SJSA1 (cell line): Measurements from ENCODE around the gene TNRC6B. TPM values are rescaled to one million over a fixed set of nuclear protein-coding genes. Genes with fewer than 3 reads are reported as not detected.
"Not testable (repeated sequence)": the region's sequence is repeated elsewhere in the genome, so short reads cannot be mapped to it uniquely, and the experiment has no call there.

ENCODE experiments used
- DNase-seq, 2 experiments: peaks; one replicate each; pipeline ENCODE4 v3.0.0-alpha.2; 2015 to 2020; ENCODE audit warnings: low spot score in 2 of 2, low read depth in 1 of 2
- H3K27ac ChIP-seq: fragments of 250-450 bp; sonication (Bioruptor Pico); 2 replicates; pipeline ENCODE4 v1.5.1; 2020; ENCODE audit warnings: mild to moderate bottlenecking, moderate library complexity
- H3K27me3 ChIP-seq: fragments of 250-450 bp; sonication (Bioruptor Pico); replicated peaks from 2 replicates; pipeline ENCODE4 v1.5.1; 2020; ENCODE audit warnings: mild to moderate bottlenecking, moderate library complexity
- H3K36me3 ChIP-seq: fragments of 250-450 bp; sonication (Bioruptor Pico); 2 replicates; pipeline ENCODE4 v1.5.1; 2020; ENCODE audit warnings: mild to moderate bottlenecking
- H3K4me1 ChIP-seq: fragments of 250-450 bp; sonication (Bioruptor Pico); replicated peaks from 2 replicates; pipeline ENCODE4 v1.6.1; 2021; ENCODE audit warnings: mild to moderate bottlenecking
- H3K4me3 ChIP-seq: fragments of 250-450 bp; sonication (Bioruptor Pico); 2 replicates; pipeline ENCODE4 v1.5.1; 2020; ENCODE audit warnings: mild to moderate bottlenecking
- H3K9me3 ChIP-seq: fragments of 250-450 bp; sonication (Bioruptor Pico); replicated peaks from 2 replicates; pipeline ENCODE4 v1.5.1; 2020; ENCODE audit warnings: mild to moderate bottlenecking
- total RNA-seq: library from RNA; depleted of rRNA; stranded (reverse); fragments of >200 nt; shearing (Covaris generic); gene quantifications from 2 replicates; pipeline ENCODE4 v1.2.3, GENCODE V29; 2014

TNRC6B gene
- total RNA-seq, 1 experiment from 2014 or later: 16.6 TPM

DNA sequence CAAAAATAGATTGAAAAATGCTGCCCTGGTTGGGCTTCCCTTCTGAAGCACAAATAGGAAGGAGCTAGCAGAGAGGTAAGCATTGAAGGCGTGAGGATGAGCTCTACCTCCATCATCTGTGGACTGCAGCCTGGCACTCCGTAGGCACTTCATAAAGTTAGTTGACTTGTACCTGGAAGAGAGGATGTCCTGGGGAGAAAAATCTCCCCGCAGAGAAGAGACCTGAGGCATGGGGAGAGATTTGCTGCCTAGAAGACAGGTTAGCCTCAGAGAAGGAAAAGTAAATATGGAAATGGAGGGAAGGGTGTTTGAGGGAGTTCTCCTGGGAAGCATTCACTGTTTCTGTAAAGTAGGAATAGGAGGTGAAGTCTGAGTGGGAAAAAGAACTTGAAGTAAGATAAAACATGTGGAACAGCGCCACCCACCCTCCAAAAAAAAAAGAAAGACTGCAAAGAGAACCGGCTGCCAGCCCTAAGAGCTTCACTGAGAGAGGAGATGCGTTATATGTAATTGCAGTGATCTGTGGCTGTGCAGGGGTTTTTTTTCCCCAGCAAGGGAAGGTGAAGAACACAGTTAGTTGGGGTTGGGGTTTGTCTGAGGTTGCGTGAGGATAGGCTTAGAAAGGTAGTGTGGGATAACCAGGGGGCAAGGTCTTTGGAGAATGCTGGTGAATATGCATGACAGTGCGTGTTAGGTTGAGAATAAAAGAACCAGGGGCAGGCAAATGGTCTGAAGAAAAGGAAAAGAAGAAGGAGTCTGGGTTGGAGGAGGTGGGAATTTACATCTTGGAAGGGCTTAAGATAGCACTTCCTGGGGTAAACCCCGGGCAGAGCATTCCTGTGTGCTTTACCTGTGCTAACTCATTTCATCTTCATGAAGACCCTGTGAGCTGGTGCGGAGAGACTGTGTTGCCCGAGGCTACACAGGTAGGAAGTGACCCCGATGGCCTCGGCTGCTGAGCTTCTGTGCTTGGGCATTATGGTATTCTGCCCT is 16.0 kb downstream of the TNRC6B start:
- Histone ChIP-seq H3K27ac (no peak overlapping the region), H3K27me3 (no peaks in the 10 kb centered on the region), H3K4me3 (no peak overlapping the region), H3K36me3 (peaks cover 2% of the 10 kb centered on the region), H3K9me3 (no peaks in the 10 kb centered on the region), H3K4me1 (peaks cover 26% of the 10 kb centered on the region)
- no peak for DNase-seq

DNA sequence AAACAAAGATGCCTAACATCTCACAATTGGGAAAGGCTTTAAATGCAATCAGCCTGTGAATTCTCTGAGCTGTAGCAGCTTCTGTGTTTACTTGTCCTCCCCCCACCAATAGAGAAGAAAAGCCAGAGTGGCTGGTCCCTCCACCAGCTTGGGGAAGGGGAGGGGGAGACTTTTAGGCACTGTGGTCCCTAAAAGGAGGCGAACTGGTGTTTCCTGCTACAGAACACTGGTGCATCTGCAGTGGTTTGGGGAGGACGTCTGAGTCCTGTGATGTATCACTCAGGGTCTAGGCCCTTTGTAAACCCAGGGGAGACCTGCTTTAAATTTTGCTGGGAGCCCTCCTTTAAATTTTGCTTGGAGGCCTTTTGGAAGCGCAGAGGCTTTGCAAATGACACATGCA is 16.9 kb downstream of the TNRC6B start:
- Histone ChIP-seq H3K36me3 (peaks cover 5% of the 10 kb centered on the region), H3K27me3 (no peaks in the 10 kb centered on the region), H3K27ac (no peak overlapping the region), H3K9me3 (no peaks in the 10 kb centered on the region), H3K4me1 (peaks cover 26% of the 10 kb centered on the region), H3K4me3 (no peak overlapping the region)
- no peak for DNase-seq

DNA sequence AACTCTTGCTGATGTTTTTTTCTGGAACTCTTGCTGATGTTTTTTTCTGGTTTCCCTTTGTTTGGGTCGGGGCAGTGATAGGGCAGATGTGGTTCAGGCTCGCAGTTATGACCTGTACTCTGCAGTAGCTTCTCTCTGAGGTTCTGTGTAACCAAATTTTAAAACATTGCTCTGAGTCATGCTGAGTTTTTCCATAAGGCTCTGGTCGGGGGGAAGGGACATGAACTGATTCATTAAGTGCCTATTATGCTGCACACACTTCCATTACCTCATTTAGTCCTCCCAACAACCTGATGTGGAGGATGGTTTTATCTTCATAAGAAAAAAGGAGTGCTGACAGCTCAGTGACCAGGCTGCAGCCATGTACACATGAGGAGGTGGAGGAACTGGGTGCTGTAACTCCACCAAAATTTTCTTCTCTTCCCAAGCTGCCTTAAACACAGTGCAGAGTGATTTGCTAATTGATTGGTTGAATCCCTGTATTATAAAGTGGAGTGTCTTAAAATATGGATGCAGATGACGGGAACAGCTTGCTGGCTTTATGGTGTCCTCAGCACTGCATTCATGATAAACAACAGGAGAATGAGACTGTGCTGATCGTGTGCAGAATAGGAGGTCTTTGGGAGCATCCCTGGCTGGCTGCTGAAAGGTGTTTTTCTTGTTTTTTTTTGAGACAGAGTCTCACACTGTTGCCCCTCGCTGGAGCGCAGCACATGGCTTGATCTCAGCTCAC is 19.1 kb downstream of the TNRC6B start:
- no peaks in the 10 kb centered on the region for H3K27me3 ChIP-seq
- peak overlapping the region; percentile 33; the same call in 1 of the 2 replicates for H3K27ac ChIP-seq
- H3K36me3 ChIP-seq: peaks cover 5% of the 10 kb centered on the region
- H3K4me1 ChIP-seq: peaks cover 25% of the 10 kb centered on the region
- H3K4me3 ChIP-seq: no peak overlapping the region
- DNase-seq: peak; percentile 68 to 83
- H3K9me3 ChIP-seq: no peaks in the 10 kb centered on the region

DNA sequence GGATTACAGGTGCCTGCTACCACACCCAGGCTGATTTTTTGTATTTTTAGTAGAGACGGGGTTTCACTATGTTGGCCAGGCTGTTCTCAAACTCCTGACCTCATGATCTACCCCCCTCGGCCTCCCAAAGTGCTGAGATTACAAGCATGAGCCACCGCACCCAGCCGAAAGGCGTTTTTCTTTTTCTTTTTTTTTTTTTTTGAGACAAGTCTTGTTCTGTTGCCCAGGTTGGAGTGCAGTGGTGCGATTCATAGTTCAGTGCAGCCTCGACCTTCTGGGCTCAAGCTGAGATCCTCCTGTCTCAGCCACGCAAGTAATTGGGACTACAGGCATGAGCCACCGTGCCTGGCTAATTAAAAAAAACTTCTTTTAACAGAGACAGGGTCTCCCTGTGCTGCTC is 19.7 kb downstream of the TNRC6B start:
- not testable (repeated sequence) for H3K9me3 ChIP-seq, H3K4me3 ChIP-seq, H3K27ac ChIP-seq, H3K36me3 ChIP-seq, DNase-seq, H3K27me3 ChIP-seq
- H3K4me1 ChIP-seq: peaks cover 32% of the 10 kb centered on the region

DNA sequence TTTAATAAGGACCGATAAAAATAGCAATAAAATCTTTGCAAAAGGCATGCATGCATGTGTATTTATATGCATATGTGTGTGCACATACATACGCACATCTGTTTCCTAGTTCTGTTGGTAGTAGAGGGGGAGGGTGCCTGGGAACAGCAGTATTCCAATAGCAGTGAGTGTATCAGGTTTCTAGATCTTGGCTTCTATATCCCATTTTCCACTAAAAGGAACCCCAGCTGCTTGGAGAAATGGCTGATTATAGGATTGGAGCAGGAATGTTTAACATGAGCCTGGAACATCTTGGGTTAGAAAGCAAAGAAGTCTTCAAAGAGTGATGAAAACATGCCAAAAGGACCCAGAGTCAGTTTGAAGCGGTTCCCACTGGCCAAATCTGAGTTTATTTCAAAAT is 21.0 kb downstream of the TNRC6B start:
- Histone ChIP-seq H3K27me3 (no peaks in the 10 kb centered on the region), H3K4me3 (no peak overlapping the region), H3K27ac (no peak overlapping the region), H3K9me3 (no peaks in the 10 kb centered on the region), H3K36me3 (peaks cover 9% of the 10 kb centered on the region), H3K4me1 (peaks cover 45% of the 10 kb centered on the region)
- no peak for DNase-seq

DNA sequence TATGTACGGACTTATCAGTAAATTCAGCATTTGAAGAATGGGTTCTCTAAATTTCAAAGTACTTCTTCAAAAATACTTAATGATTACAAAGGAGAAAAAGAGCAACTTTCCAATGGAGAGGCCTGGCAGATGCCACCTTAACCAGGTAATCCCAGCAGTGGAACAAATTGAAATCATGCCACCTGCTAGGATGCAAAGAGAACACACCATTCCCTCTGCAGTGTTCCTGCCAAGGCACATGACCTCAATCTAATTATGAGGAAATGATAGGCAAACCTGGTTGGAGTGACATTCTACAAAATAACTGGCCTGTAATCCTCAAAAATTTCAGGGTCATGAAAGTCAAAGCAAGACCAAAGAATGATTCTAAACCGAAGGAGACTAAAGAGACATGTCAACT is 21.5 kb downstream of the TNRC6B start:
- H3K27ac ChIP-seq: no peak overlapping the region
- H3K4me3 ChIP-seq: no peak overlapping the region
- H3K36me3 ChIP-seq: peaks cover 9% of the 10 kb centered on the region
- no peaks in the 10 kb centered on the region for H3K9me3 ChIP-seq
- H3K27me3 ChIP-seq: no peaks in the 10 kb centered on the region
- H3K4me1 ChIP-seq: peaks cover 50% of the 10 kb centered on the region
- DNase-seq: no peak

DNA sequence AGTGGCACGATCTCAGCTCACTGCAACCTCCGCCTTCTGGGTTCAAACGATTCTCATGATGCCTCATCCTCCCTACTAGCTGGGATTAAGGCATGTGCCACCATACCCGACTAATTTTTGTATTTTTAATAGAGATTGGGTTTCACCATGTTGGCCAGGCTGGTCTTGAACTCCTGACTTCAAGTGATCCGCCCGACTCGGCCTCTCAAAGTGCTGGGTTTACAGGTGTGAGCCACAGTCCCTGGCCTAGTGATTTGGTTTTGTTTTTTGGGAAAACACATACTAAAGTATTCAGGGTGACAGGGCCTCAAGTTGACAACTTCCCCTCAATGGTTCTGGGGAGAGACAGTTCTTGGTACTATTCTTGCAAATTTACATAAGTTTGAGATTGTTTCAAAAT is 22.1 kb downstream of the TNRC6B start:
- H3K9me3 ChIP-seq: no peaks in the 10 kb centered on the region
- no peak for DNase-seq
- no peak overlapping the region for H3K4me3 ChIP-seq
- no peak overlapping the region for H3K27ac ChIP-seq
- peaks cover 51% of the 10 kb centered on the region for H3K4me1 ChIP-seq
- no peaks in the 10 kb centered on the region for H3K27me3 ChIP-seq
- H3K36me3 ChIP-seq: peaks cover 9% of the 10 kb centered on the region

DNA sequence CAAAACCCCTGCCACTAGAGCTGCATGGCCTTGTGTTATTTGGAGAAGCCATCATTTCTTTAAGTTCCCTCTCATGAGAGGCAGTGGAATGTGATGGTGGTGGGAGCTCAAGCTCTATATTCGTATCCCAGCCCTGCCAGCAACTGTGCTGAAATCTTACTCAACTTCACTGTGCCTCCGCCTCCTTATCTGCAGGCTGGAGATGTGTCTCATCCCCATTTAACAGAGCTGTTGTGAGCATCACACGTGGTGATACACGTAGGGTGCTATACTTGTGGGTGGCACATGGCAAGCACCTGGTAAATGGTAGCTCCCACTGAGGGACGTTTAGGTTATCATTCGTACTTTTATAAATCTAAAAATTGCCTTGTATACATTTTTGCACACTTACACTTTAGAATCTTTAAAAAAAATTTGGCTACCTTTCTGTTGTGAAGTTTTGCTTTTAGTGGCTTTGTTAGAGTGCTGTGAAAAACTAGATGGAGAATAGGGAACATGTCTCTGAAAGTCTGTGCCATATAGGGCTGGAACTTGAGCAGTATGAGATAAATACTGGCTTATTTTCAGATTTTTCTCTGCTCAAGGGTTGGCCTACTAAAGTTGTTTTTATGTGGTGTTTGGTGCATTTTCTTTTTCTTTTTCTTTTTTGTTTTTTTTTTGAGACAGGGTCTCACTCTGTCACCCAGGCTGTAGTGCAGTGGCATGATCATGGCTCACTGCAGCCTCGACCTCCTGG is 23.2 kb downstream of the TNRC6B start:
- Histone ChIP-seq H3K4me1 (peaks cover 47% of the 10 kb centered on the region), H3K9me3 (no peaks in the 10 kb centered on the region), H3K27me3 (no peaks in the 10 kb centered on the region), H3K36me3 (peaks cover 9% of the 10 kb centered on the region; the same call in 1 of the 2 replicates), H3K27ac (no peak overlapping the region), H3K4me3 (no peak overlapping the region)
- DNase-seq: no peak

DNA sequence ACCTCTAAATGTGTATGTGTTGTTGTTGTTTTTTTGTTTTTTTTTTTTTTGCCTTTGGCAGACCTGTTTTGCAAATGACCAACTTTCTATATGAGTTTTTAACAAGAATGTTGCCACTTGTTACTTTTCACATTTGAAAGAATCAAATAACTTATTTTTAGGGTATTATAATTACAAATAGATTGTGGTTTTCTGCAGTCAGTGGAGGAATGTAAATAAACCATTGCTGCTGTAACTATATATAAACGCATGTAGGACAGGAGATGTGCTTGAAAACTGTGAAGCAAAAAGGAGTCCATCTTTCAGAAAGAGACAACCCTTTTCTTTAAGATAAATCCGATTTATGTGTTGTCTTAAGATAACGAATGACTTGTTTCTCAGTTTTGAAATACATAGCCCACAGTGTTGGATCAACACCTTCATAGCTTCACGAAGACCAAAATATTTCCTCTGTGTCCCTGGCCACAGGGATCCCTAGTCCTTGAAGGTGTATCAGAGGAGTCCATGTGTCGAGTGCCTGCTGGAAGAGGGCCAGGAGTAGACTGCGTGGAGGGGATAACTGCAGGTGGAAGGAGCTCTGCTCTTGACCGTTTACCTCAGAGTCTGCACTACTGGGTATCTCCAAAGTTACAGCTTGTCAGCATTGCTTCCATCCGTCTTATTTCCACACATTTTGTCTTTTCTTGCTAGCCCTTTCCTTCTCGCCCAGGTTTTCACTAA is 24.7 kb downstream of the TNRC6B start:
- H3K9me3 ChIP-seq: no peaks in the 10 kb centered on the region
- H3K4me1 ChIP-seq: peaks cover 35% of the 10 kb centered on the region
- no peaks in the 10 kb centered on the region for H3K27me3 ChIP-seq
- DNase-seq: no peak
- H3K27ac ChIP-seq: no peak overlapping the region
- H3K4me3 ChIP-seq: no peak overlapping the region
- H3K36me3 ChIP-seq: peaks cover 9% of the 10 kb centered on the region; the same call in 1 of the 2 replicates

DNA sequence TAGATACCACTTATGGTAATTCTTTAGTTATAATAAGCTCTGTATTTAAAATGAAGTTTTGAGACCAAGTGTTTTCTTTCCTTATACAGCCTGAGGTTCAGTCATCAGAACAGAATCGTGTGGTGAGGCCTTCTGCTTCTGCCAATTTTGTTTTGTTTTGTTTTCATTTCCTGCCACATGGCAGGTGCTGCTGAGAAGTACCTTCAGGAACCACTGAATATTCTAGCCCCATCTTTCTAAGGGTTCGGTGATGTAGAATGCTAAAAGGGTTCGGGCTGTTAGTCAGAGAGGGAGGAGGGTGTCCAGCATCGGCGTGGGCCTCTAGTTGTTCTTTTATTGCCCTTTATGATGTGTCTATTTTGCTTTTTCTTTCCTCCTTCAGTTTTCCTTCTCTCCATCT is 25.8 kb downstream of the TNRC6B start:
- 0 out of 2 replicates have a peak overlapping the region, but pooled peaks have one; percentile 12 for H3K27ac ChIP-seq
- H3K4me3 ChIP-seq: no peak overlapping the region
- H3K4me1 ChIP-seq: peaks cover 35% of the 10 kb centered on the region
- DNase-seq: no peak
- no peaks in the 10 kb centered on the region for H3K9me3 ChIP-seq
- no peaks in the 10 kb centered on the region for H3K27me3 ChIP-seq
- H3K36me3 ChIP-seq: peaks cover 9% of the 10 kb centered on the region; the same call in 1 of the 2 replicates

DNA sequence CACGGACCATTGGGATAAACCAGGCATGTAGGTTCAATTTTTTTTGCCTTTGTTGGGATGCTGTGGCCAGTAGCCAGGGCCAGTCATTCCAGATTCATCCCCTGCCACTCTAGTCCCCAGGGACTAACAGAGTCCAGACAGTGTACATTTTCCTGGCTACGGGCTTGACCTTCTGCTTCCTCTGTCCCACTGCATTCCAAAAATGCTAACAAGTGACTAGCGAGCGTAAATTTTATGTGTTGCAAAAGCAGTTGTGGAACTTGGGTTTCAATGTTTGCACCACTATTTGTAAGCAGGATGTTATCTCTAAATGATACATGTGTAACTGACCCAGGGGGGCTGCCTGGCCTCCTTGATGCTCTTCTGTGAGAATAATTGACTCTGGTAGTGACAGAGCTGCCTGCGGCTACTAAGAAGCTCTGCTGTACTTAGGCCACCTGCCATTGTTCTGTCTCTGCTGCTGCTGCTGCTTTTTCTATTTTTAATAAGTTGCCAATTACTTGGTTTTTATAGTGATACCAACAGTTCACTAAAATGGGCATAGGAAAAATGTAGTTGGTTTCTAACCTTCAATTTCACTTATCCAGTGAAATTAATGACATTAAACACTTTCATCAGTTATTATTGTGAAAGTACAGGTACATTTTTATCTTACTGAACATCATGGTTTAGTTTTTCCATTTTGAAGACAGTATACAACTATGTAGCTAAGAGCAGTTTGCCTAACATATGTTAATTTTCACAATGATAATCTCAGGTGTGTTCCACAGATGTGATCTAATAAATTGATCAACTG is 26.8 kb downstream of the TNRC6B start:
- DNase-seq: peak; percentile 70 to 74
- H3K4me1 ChIP-seq: peaks cover 35% of the 10 kb centered on the region
- H3K9me3 ChIP-seq: no peaks in the 10 kb centered on the region
- H3K4me3 ChIP-seq: no peak overlapping the region
- H3K36me3 ChIP-seq: peaks cover 4% of the 10 kb centered on the region; the same call in 1 of the 2 replicates
- H3K27me3 ChIP-seq: no peaks in the 10 kb centered on the region
- no peak overlapping the region; the same call in 1 of the 2 replicates for H3K27ac ChIP-seq

DNA sequence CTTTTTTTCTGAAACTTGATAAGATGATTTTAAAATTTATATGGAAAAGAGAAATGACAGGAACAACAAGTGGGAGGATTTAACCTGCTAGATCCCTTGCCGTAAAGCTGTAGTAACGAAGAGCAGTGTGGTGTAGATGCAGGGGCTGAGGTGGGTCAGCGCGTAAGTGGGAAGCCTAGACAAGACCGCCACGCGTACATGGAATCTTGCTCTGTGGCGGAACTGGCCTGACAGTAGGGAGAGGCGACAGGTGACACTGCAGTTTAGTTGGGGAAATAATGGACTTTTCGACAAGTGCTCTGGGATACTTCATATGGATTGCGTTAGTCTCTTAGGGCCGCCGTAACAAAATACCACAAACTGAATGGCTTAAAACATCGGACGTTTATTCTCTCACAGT is 28.8 kb downstream of the TNRC6B start:
- Histone ChIP-seq H3K4me1 (peaks cover 35% of the 10 kb centered on the region), H3K4me3 (no peak overlapping the region), H3K27ac (no peak overlapping the region), H3K9me3 (no peaks in the 10 kb centered on the region), H3K27me3 (no peaks in the 10 kb centered on the region), H3K36me3 (peaks cover 4% of the 10 kb centered on the region; the same call in 1 of the 2 replicates)
- DNase-seq: no peak
